Thoracic aorta (tissue), 2 donors: ENCODE results near the gene ZWINT. TPM values are rescaled to one million over a fixed set of nuclear protein-coding genes. Genes with fewer than 3 reads are reported as not detected.

Source experiments
- ATAC-seq: fragments of 150-250 bp; one replicate; pipeline ENCODE4 v1.8.0; 2017; ENCODE audit warnings: low read depth; ENCODE audit not compliant: insufficient number of reproducible peaks, low FRiP score
- DNase-seq: peaks from one replicate; pipeline ENCODE4 v3.0.0-alpha.2; 2020; ENCODE audit warnings: low spot score
- H3K27ac ChIP-seq, 2 donors: fragments of 200-600 bp; sonication (generic); 1 replicate in 1 of 2; 2 replicates in 1 of 2; pipeline ENCODE4 v1.5.1; 2016; ENCODE audit warnings: mild to moderate bottlenecking in 2 of 2, moderate library complexity in 2 of 2
- H3K27me3 ChIP-seq: fragments of 200-600 bp; sonication (generic); replicated peaks from 2 replicates; pipeline ENCODE4 v1.6.0; 2016; ENCODE audit warnings: mild to moderate bottlenecking; ENCODE audit not compliant: insufficient read depth
- H3K36me3 ChIP-seq: fragments of 200-600 bp; sonication (generic); one replicate; pipeline ENCODE4 v1.5.1; 2016
- H3K4me1 ChIP-seq, 2 donors: fragments of 200-600 bp; sonication (generic); 1 replicate in 1 of 2; 2 replicates in 1 of 2; pipeline versions ENCODE4 v1.5.1 to v1.6.0; 2016; ENCODE audit warnings: low read depth in 2 of 2, mild to moderate bottlenecking in 1 of 2; ENCODE audit not compliant: control insufficient read depth in 1 of 2
- H3K4me3 ChIP-seq: fragments of 200-600 bp; sonication (generic); 2 replicates; pipeline ENCODE4 v1.5.1; 2016; ENCODE audit warnings: mild to moderate bottlenecking
- H3K9me3 ChIP-seq: fragments of 200-600 bp; sonication (generic); 2 replicates; pipeline ENCODE4 v1.5.1; 2016
- CTCF ChIP-seq: fragments of 200-600 bp; sonication (generic); IDR thresholded peaks from one replicate; pipeline ENCODE4 v1.5.1; 2019; ENCODE audit warnings: antibody characterized with exemption
- total RNA-seq, 2 donors: library from RNA; depleted of rRNA; stranded (reverse); fragments of >200 nt; gene quantifications; one replicate each; pipeline versions ENCODE4 v1.1.0 to v1.2.3, GENCODE V29; 2016

ZWINT gene
- total RNA-seq, 2 donors from 2014 or later: 0.41 to 0.78 TPM

GRCh38 chr10:56341612-56342011 is 19.4 kb downstream of the ZWINT start:
- peaks cover 5% of the 10 kb centered on the region for H3K9me3 ChIP-seq
- H3K27me3 ChIP-seq: no peaks in the 10 kb centered on the region
- H3K4me1 ChIP-seq: no peaks in the 10 kb centered on the region
- no peak for DNase-seq
- no peak overlapping the region for H3K4me3 ChIP-seq
- ATAC-seq: no peak
- H3K36me3 ChIP-seq: no peaks in the 10 kb centered on the region
- no peak for TF ChIP-seq CTCF
- no peak overlapping the region for H3K27ac ChIP-seq

- Histone ChIP-seq H3K27ac (no peak overlapping the region), H3K4me1 (no peaks in the 10 kb centered on the region), H3K9me3 (no peaks in the 10 kb centered on the region), H3K36me3 (no peaks in the 10 kb centered on the region), H3K4me3 (no peak overlapping the region), H3K27me3 (no peaks in the 10 kb centered on the region)
- DNase-seq: no peak
- ATAC-seq: no peak
- no peak for TF ChIP-seq CTCF
Observed at GRCh38 chr10:56329961-56330360, 31.1 kb downstream of the ZWINT start.

GRCh38 chr10:56327118-56327517 is 33.9 kb downstream of the ZWINT start:
- H3K4me3 ChIP-seq: no peak overlapping the region
- H3K27ac ChIP-seq: no peak overlapping the region
- no peaks in the 10 kb centered on the region for H3K4me1 ChIP-seq
- ATAC-seq (no peak), DNase-seq (no peak)
- H3K27me3 ChIP-seq: no peaks in the 10 kb centered on the region
- no peak for TF ChIP-seq CTCF
- H3K9me3 ChIP-seq: no peaks in the 10 kb centered on the region
- no peaks in the 10 kb centered on the region for H3K36me3 ChIP-seq

- H3K4me1 ChIP-seq: no peaks in the 10 kb centered on the region
- no peak for DNase-seq
- H3K36me3 ChIP-seq: no peaks in the 10 kb centered on the region
- no peaks in the 10 kb centered on the region for H3K9me3 ChIP-seq
- H3K27ac ChIP-seq: no peak overlapping the region
- TF ChIP-seq CTCF: no peak
- no peak for ATAC-seq
- H3K4me3 ChIP-seq: no peak overlapping the region
- H3K27me3 ChIP-seq: no peaks in the 10 kb centered on the region
Observed at GRCh38 chr10:56319386-56319785, 41.7 kb downstream of the ZWINT start.

- Histone ChIP-seq H3K4me1 (no peaks in the 10 kb centered on the region), H3K9me3 (no peaks in the 10 kb centered on the region), H3K36me3 (no peaks in the 10 kb centered on the region), H3K4me3 (no peak overlapping the region), H3K27me3 (no peaks in the 10 kb centered on the region), H3K27ac (no peak overlapping the region)
- no peak for DNase-seq
- ATAC-seq: no peak
- TF ChIP-seq CTCF: no peak
Observed at GRCh38 chr10:56318816-56319215, 42.2 kb downstream of the ZWINT start.
